ENCODE measurements around the gene EFHC1.

EFHC1 gene

DNA sequence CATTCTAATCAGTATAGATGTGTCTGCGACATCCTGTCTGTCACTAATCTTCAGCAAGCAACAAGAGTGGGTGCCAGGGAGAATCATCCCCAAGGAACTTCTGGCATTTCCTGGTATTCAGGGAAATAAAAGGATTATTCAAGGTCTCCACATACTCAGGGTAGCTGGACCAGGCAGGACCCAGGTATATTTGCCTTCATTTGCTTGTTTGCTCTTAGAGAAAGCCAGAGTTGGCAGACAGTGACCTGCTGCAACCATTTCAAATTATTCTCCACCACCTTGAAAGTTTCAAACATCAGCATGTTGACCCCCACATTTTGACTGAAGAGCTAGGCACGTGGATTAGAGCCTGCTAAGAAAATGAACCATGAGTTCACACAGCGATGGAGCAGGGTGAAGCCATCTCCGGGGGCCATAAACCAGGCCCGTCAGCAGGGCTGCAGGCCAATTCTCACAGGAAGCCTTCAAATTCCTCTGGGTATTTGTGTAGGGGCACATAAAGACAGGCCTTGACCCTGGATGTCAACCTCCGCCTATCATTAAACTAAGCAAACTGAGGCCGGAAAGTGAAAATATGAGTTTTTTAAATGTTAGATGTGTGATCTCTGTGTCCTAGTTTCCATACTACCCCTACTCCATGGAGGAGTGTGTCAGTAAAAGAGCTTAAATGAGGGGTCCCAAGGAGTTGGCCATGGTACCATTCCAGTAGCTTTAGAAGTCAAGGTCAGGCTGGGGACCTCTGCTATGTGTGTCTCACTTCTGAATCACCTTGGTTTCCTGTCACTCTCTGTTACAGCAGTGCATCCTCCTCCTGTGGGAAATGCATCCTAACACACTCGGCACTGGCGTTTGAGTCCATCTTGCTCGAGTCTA, 123.8 kb downstream of the EFHC1 start:
- no peak for DNase-seq

DNA sequence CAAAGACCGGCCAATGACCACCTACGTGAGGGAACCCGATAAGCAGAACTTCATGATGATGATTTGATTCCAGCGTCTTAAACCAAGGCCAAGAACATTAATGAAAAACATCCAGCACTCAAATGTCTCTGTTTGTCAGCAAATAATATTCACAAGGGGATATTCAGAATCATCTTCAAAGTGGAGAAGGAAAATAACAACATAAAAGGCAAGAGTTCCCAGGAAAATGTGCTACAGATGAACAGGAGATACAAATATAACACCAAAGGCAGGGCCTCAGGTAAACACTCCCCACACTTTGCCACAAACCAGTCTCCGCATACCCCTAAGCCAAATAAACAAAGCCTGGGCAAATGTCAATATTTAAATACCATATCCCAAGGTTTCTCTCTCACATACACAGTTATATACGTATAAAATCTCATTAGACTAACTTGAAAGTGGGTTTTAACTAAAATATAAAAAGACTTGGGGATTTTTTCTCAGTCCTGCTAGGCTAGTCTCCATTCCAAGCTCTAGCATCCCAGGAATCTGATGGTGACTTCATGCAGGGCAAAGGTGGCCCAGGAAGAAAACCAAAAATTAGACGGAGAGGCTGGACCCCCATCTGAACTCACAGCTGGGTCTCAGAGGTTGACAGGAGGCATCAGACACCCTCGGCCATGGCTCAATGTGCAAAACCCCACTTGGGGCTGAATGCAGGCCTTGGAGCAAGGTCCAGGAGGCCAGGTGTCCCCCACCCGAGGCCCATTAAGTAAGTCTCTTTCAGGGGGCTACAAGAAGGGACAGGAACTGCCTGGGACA, 124.7 kb downstream of the EFHC1 start:
- no peak for DNase-seq

DNA sequence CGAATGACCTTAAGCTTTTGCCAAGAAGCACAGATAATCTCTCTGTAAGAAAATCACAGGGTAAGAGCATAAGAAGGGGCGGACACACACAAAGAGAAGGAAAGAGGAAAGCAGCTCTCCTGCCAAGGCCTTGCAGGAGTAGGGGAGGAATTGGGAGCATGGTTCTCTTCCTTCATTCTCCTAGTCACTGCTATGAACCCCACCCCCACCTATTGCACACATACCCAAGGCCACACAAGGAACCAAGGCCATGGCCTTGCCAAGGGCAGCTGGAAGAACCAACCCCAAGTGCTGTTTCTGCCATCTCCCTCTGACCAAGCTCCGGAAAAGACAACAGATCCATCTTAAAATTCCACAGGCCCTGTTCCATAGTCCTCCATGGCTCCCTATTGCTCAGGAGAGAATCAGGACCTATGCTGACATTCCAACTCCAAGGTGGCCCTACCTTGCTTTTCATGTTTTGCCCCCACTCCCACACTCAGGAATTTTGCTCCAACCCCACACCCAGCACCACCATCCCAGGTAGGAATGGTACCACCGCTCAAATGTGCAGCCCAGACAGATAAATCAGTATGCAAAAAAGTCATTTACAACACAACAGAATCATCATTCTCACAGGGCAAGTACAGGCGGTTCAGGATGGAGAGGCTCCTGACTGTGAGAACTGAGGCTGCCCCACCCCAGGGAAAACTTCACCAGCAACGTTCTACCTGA, 125.4 kb downstream of the EFHC1 start:
- DNase-seq, result no peak

DNA sequence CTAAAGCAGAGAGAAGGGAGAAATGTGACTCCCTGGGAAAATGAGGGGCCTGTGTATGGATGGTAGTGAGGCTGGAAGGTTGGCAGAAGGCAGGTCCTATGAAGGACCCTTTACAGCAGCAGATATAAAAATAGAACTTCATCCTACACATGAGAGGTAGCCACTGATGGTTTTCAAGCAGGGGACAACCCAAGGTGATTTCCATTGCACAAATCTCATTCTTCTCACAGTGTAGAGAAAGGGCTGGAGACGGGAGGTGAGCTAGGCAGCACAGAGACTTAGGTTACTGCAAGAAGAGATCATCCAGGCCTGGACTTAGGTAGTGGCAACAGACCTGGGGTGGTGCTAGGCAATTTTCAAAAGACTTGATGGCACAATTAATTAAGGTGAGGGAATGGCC, 126.0 kb downstream of the EFHC1 start:
- no peak for DNase-seq

DNA sequence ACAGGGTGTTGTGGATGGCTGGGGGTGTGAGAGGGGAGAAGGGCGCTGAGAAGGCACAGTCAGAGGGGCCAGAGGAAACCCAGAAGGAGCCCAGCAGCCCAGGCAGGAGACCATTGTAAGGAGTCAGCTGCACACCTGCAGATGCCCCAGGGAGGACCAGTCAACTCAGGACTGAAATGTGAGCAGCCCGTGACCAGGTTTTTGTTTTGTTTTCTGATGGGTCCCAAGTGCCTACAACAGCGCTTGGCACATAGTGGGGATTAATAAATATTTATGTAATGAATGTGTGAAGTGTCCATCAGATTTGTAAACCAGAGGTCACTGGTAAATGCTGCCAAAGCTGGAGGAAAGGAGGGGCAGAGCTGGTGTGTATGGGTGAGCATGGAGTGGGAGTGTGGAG, 126.5 kb downstream of the EFHC1 start:
- DNase-seq, result no peak

DNA sequence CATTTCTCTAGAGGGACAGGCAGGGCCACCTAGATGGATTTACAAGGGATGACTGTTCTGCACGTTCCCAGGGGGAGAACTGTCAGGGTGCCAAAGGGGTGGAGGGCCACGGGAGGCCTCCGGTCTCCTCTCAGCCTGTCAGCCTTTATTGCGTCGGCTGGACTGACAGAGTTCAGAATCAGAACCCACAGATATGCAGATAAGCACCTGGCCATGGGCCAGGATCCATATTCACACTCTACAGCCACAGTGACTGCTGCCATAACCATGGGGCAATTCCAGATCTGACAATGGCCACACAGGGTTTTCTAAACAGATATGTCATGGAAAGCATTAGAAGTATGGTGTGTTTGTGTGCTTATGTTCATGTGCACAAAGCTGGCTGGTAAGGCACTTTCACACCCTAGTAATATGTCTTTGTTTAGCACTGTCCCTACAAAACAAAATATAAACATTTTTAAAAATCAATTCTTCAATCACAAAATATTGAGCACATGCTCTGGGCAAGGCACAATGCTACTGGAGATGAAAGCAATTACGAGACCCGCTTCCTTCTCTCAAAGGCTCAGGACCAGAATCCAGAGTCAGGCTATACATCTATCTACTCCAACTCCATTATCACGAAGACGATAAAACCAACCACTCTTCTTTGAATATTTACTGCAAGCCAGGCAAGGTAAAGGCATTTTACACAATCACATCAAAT, 127.7 kb downstream of the EFHC1 start:
- DNase-seq, result no peak

DNA sequence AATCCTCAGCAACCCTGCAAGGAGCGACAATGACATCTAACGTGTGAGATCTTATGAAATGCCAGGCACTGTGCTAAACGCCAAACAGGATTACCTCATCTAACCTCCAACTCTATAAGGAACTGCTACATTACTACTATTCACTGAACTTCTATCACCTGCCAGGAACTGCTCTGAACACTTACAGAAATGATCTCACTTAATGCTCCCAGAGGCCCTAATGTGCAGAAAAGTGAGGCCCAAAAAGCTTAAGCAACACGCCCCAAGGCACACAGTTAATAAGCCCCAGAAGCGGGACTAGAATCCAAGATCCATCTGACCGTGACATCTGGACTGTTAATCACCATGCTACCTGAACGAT, 128.2 kb downstream of the EFHC1 start:
- DNase-seq, result no peak

DNA sequence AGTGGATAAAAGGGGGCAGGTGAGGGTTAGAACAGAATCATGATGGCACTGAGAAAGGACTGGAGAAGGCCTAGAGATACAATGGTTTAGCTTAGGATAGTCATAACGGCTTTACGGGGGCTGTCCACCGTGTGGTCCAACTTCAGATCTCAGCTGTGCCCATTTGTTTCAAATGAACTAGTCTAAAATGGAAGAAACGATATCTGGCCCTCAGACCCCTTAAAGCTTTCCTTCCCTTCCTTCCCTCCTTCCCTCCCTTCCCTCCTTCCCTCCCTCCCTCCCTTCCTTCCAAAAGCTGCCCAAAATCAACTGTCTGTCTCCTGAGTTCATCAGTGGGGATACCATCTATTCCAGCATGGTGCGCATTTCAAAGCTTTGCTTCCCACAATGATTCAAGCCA, 128.9 kb downstream of the EFHC1 start:
- DNase-seq, result no peak

DNA sequence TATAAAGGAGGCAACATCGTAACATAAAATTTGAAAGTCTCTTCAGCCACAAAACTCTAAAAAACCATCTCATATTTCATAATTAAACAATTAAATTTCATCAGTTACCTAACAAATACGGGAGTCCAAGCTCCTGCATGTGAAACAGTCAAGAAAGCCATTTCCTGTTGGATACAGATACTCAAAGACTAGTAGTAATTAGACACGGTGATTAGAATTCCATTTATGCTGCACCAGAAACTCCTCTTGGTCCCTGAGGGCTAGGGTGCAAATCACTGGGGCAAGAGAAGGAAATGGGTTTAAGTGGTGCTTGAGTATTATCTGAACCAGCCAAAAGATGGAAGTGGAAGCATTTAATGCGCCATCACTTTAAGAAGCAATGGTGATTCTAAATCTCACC, 129.3 kb downstream of the EFHC1 start:
- DNase-seq, result no peak

DNA sequence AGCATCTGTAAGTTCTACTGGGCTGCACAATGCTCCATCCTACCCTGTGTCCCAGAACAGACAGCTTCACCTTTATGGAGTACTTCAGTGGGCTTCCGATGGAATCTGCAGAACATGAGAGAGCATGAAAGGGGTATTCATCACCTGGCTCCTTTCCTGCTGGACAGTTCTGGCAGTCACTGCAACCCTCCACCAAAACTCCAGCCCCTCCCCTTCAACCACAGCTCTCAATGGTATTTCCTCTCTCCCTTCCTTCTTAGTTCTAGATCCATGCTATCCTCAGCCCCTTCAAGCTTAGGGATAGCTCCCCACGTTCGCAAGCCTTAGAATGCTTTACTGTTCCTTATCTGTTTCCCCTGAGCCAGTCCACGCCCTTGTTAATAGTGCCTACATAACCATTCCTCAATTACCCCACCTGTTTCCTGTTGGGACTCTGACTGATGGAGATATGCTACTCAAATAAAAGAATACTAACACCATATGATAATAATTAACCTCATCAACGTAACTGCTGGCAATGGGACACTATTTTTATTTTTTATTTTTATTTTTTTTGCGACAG, 130.0 kb downstream of the EFHC1 start:
- DNase-seq, result no peak

DNA sequence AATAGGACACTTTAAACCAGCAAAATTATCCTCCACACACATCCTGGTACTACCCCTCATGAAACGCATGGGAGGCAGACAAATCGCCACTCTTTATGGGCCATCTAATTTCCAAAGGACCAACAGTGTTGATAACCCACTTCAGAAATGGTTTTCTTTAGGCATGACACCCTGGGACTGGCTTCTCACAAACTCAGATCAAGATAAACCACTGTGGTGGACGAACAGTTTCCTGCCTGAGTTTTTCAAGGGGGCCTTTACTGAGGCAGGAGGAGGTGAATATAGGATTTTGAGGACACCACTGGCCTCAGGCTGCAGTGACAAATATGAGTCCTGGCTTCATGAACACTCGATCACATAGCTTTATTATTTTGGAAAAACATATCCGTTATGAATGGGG, 130.7 kb downstream of the EFHC1 start:
- no peak for DNase-seq

DNA sequence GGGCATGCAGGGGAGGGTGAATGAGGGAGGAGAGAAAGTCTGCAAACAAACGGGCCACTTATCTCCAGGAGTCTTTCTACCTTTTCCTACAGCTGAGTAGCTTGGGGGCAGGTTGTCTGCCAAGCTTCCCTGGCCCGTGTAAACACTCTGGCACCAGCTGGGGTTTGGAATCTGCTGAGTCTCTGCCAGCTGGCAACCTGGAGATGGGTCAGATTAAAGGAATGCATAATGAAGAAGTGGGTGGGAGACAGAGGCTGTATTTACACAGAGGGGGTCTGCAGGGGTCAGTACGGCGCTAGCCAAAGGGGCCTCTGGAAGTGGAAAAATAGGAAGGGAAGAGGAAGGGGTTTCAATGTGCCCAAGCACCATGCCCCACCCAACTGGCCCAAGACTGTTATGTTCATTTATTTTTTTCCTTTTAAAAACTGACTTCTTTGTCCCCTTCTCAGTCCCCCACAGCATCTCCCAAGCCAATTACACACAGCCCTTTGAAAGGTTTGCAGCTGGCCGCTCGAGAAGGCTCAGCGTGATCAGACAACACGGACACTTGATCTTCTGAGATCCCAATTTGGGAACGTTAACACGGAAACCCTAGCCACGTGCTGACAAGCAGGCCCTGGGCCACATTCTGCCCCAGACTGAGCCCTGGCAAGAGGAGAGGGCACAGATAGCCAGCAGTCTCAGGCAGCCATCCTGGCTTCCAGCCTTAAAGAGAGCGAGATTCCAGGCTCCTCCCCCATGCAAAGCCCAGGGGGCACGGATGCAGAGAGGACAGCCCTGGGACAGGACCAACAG, 131.5 kb downstream of the EFHC1 start:
- no peak for DNase-seq

DNA sequence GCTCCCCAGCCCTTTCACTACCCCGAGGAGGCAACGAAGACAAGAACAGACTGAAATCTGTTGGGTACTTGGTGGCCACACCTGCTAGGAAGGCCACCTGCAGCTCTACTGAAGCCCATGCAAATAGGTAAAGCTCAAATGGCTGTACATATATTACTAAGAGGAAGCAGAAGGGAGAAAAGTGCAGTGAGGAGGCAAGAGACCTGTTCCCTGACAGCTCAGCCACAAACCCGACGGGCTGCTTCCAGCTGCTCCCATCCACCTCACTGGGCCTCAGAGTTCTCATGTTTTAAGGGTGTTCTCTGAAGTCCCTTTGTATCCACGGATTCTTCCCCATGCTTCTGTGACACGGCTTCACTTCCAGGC, 132.1 kb downstream of the EFHC1 start:
- no peak for DNase-seq

DNA sequence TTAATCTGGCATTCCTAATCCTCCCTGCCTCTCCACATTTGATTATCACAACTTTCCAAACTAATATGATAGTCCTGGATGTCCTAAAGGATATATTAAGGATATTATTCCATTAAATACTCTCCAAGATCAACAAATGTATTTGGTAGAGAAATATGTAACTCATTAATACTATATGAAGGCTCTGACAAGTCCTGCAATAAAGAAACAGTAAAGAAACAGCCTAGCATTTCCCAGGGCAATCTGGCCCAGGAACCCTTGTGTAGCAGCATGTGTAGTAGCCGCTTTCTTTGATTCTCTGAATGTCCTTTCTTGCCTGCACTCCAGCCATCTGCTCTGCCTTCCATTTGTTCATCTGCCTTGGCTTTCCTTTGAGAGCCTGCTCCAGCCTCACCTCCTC, 133.0 kb downstream of the EFHC1 start:
- no peak for DNase-seq

DNA sequence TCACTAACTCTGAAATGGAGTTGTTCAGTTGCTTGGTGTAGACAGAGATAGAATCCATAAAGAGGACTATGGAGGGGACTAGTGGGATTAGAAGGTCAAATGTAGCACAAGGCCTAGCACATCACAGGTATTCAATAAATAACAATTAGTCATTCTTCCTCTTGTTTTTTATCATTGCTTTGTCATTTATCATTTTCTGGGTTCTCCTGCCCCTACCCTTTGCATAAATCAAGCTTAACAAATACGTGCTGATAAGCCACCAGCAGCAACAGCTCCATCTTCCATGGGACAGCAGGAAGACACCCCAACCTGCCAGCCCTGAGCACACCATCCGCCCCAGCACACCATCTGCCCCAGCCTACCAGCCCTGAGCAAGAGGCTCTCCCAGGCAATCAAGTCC, 133.6 kb downstream of the EFHC1 start:
- DNase-seq, result no peak

DNA sequence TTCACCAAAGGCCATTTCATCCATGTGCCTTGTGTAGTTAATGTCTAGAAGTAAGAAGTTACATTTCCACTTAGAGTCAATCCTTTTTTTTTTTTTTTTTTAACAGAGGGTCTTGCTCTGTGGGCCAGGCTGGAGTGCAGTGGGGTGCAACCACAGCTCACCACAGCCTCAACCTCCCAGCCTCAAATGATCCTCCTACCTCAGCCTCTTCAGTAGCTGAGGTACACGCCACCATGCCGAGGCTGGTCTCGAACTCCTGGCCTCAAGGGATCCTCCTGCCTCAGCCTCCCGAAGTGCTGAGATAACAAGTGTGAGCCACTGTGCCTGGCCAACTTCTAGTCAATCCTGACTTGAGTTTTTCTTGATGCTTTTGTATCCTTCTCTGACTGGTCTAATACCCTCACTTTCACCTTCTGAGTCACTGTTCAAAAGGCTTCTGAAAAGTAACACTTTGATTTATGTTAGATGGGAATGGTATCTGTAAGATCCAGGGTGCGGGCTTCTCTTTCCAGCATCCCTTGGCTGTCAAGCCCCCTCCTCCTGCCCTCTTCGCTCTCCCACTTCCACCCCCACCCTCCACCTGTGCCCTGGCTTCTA, 134.6 kb downstream of the EFHC1 start:
- no peak for DNase-seq

DNA sequence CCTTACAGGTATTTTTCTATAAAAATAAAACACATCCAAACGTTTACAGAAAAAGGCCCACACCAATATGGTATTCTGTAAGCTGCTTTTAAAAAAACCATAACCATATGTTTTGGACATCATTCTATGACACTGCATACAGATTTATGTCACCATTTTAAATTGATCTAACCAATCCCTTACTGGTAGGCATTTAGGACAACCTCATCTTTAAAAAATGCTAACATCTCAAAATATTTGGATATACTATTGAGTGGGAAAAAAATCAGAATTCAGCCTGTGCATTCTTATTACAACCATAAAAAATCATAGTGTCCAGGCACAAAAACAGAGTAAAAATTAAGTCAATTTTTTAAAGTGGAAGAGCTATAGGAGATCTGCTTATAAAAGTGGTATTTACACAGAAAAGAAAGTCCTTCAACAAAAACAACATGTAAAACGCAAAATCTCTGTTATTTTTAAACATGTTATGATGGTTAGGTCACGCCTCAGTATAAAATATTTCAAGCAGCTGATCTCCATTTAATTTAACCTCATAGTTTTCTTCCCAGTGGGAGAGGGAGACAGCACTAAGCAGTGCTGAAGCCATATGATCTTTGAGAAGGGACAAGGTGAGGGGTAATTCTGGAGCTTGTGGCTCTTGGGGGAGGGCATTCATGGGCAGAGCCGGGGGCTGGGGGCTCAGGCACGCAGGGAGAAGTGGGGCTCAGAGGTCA, 135.5 kb downstream of the EFHC1 start:
- DNase-seq, result no peak

DNA sequence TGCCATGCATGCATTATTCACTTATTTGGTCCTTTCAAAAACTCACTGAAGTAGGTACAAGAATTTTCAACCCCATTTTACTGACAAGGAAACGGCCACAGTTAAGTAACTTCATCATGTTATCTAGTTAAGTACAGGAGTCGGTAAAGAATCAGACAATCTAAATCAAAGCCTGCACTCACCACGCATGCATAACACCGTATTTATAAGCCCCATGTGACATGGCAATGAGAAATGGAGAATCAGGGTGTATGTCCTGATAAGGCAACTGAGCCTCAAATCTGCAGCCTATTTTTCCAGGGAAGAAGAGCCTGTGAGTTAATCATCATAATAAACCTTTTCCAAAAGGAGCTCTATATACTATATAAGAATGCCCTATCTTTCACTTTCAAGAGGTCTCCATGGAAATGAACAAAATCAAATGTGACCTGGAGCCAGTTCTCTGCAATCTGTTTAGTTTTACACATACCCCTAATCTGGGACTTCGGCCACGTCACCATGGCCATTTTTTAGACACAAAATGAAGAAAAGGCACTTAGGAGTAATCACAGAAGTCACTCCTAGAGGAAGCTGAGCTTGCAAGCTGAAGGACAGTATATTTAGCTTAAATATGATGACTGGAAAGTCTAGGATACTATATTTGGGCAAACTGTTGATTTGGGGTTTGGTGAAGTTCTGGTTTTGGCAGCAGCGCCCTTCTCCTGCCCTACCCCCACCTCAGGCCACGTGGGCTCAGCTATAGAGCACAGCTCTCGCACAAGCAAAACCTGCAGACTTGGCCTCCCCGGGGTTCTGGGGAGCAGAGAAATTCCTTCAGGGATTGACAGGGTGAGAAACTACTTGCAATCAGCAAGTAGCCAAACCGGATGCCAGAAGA, 137.5 kb downstream of the EFHC1 start:
- no peak for DNase-seq

DNA sequence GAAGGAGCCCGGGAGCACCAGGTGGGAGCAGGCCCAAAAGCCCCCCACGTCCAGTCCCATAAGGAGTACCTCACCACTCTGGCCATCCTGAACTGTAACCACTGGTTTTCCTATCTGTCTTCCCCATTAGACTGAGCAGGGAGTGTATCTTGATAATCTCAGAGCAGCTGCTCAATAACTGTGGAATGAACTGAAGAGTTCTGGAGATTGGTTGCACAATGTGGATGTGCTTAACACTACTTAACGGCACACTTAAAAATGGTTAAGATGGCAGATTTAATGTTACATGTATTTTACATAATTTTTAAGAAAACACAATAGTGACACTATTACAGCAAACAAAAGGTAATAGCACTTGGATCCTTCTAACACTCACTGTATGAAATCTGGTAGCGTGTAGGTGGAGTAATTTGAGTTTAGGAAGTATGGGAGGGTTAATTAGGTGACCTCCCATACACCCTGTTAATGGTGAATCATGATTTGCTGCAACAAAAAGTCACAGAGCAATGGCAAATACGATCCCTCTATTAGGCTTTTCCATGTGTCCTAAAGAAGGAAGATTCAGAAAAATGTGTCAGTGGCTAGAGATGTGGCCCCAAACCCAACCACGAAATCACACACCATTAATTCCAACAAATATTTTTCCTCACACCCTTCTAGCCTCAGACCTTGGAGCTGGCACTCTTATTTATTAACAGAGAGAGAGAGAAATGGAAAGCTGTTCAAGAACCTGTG, 138.3 kb downstream of the EFHC1 start:
- no peak for DNase-seq

All from CD4-positive, alpha-beta T cell treated with Interleukin-4 for 1 hour (primary cell).